ENCODE results near the gene ADGRF1.

GRCh38 chr6:47019941-47020340, 22.2 kb downstream of the ADGRF1 start:
- TF ChIP-seq CTCF (IDR thresholded peaks at IDR 0.05) (no peak), POLR2A (IDR thresholded peaks at IDR 0.05) (no peak)
